Measurements from ENCODE around the gene VHLL. TPM values are rescaled to one million over a fixed set of nuclear protein-coding genes. Genes with fewer than 3 reads are reported as not detected.
A peak's percentile ranks its signal among the peaks of the same experiment; 100 is the strongest.
"Not testable (repeated sequence)": the region's sequence is repeated elsewhere in the genome, so short reads cannot be mapped to it uniquely, and the experiment has no call there.

The VHLL gene
- total RNA-seq, 2 donors from 2014 or later = not detected

- Histone ChIP-seq H3K27me3 (no peaks in the 10 kb centered on the region), H3K36me3 (replicated peaks in 1 of 2; ENCODE audit: insufficient read depth in 1 of 2, low read depth in 2 of 2) (peaks cover 0 to 22% of the 10 kb centered on the region in 2 donors), H3K9me3 (no peaks in the 10 kb centered on the region), H3K4me3 (no peak overlapping the region), H3K4me1 (peaks cover 21% of the 10 kb centered on the region), H3K27ac (no peak overlapping the region)
- DNase-seq = no peak
- no peak for TF ChIP-seq POLR2A (IDR thresholded peaks at IDR 0.05)
- no peak for TF ChIP-seq CTCF (IDR thresholded peaks at IDR 0.05)
- intact Hi-C loops (cut with DNase I) = no loop called here
- WGBS, 2 donors = 53 to 67% methylated on average over 4 of the region's 4 CpGs
- no peak for ATAC-seq
Observed at GRCh38 chr1:156336242-156336641, 37.1 kb upstream of the VHLL start.

- H3K4me3 ChIP-seq; ATAC-seq; H3K27me3 ChIP-seq; intact Hi-C loops (cut with DNase I); DNase-seq; H3K9me3 ChIP-seq; H3K27ac ChIP-seq; H3K4me1 ChIP-seq: not testable (repeated sequence)
- 93% methylated on average over 9 of the region's 9 CpGs for WGBS, 2 donors
- peaks cover 10 to 37% of the 10 kb centered on the region in 2 donors for H3K36me3 ChIP-seq (replicated peaks in 1 of 2; ENCODE audit: insufficient read depth in 1 of 2, low read depth in 2 of 2)
Observed at GRCh38 chr1:156323179-156323578, 24.1 kb upstream of the VHLL start.

GRCh38 chr1:156320560-156320959 is 21.5 kb upstream of the VHLL start:
- no peak for TF ChIP-seq CTCF (IDR thresholded peaks at IDR 0.05)
- TF ChIP-seq POLR2A (IDR thresholded peaks at IDR 0.05) = no peak
- Histone ChIP-seq H3K36me3 (replicated peaks in 1 of 2; ENCODE audit: insufficient read depth in 1 of 2, low read depth in 2 of 2) (peaks cover 26 to 61% of the 10 kb centered on the region in 2 donors), H3K27me3 (no peaks in the 10 kb centered on the region), H3K9me3 (no peaks in the 10 kb centered on the region), H3K4me1 (no peaks in the 10 kb centered on the region), H3K4me3 (no peak overlapping the region), H3K27ac (no peak overlapping the region)
- intact Hi-C loops (cut with DNase I) = no loop called here
- ATAC-seq (no peak), DNase-seq (no peak)
- WGBS, 2 donors = 74 to 80% methylated on average over 3 of the region's 3 CpGs

GRCh38 chr1:156319664-156320063 is 20.6 kb upstream of the VHLL start:
- Histone ChIP-seq H3K36me3 (replicated peaks in 1 of 2; ENCODE audit: insufficient read depth in 1 of 2, low read depth in 2 of 2) (peaks cover 26 to 66% of the 10 kb centered on the region in 2 donors), H3K9me3 (no peaks in the 10 kb centered on the region), H3K4me3 (no peak overlapping the region), H3K27me3 (no peaks in the 10 kb centered on the region), H3K4me1 (no peaks in the 10 kb centered on the region), H3K27ac (no peak overlapping the region)
- ATAC-seq = no peak
- no peak for DNase-seq
- TF ChIP-seq CTCF (IDR thresholded peaks at IDR 0.05) (peak in 6 of 7 experiments; percentile 29 to 41 (median 36)), POLR2A (IDR thresholded peaks at IDR 0.05) (no peak)
- 87 to 92% methylated on average over 1 of the region's 1 CpG for WGBS, 2 donors
- intact Hi-C loops (cut with DNase I) = no loop called here

GRCh38 chr1:156316909-156317308 is 17.8 kb upstream of the VHLL start:
- H3K27ac ChIP-seq = no peak overlapping the region
- peaks cover 26 to 66% of the 10 kb centered on the region in 2 donors for H3K36me3 ChIP-seq (replicated peaks in 1 of 2; ENCODE audit: insufficient read depth in 1 of 2, low read depth in 2 of 2)
- no peak for TF ChIP-seq CTCF (IDR thresholded peaks at IDR 0.05)
- no peak for TF ChIP-seq POLR2A (IDR thresholded peaks at IDR 0.05)
- H3K4me3 ChIP-seq = no peak overlapping the region
- H3K27me3 ChIP-seq = no peaks in the 10 kb centered on the region
- H3K4me1 ChIP-seq = no peaks in the 10 kb centered on the region
- no peak for DNase-seq
- WGBS, 2 donors = 86 to 87% methylated on average over 7 of the region's 7 CpGs
- no peak for ATAC-seq
- intact Hi-C loops (cut with DNase I) = no loop called here
- no peaks in the 10 kb centered on the region for H3K9me3 ChIP-seq

All from body of pancreas (tissue), 4 donors.